ENCODE results near the gene ARID1A. TPM values are rescaled to one million over a fixed set of nuclear protein-coding genes. Genes with fewer than 3 reads are reported as not detected.
A peak's percentile ranks its signal among the peaks of the same experiment; 100 is the strongest.
"Not testable (repeated sequence)": the region's sequence is repeated elsewhere in the genome, so short reads cannot be mapped to it uniquely, and the experiment has no call there.

Gene ARID1A
- total RNA-seq, 1 experiment from 2014 or later, result 120 TPM

DNA sequence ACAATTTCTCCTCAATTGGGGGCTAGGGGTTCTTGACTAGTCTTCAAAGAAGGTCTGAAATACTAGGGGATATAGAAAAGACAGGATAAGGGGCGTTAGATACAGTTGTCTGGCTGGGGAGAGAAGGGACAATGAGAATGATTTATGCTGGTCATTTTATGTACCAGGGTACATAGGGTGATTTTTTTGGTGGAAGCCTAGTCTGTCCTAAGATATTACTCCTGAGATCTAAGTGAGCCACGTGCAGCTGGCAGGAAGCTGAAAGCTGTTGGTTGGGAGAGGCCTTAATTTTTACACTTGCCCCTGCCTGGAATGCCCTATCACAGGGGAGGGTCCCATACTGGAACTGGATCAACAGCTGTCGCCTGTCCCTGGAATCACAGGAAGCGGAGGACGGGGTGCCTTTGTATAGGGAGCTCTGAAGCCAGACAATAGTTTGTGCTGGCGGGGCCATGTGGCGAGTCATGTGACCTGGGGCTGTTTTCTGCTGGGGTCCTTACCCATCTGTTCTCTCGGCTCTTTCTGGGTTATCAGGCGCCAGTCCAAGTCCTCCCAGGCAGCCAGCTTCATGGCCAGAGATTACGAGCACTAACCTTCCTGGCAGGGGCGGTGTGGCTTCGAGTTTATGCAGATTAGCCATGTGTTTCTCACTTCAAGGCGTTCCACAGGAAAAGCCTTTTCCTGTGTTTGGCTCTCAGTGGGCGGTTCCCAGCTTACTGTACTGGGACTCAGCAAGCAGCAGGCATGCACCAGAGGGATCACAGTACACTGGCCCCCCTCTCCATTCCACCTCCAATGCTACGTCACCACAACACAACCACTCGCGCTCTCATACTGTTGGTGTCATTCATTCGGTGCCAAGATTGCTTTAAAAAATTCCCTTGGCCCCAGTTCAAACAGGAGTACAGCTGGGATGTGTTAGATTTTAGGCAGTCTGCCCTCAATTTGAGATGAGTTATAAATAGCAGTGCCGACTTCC lies 27.5 kb downstream of the ARID1A start:
- POLR2A ChIA-PET (ENCODE audit: low non-redundant PET), result interaction anchor here (1.2 kb wide), 1 partner anchor 22 kb away, joined by 5 read pairs; no protein-coding TSS in a partner anchor
- BruUV-seq (replicated peaks), result TSS peak; percentile 75

DNA sequence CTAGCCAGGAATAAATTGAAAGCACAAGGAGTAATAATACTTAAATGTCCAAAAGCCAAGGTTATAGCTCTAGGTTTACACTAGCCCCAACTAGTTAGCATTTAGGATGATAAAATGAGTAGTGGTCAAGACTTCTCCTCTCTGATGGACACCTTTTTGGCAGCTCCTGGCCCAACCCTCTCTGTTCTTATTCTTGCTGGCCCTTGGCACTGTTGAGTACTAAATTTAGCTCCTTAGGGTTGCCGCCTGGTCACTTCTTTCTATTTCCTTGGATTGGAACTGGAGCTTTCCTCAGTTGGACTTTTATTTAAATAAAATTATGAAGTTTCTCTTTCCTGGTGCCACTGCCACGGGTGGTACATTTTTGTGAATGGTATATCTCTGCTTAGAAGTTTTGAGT lies 28.3 kb downstream of the ARID1A start:
- no TSS peak for BruUV-seq (replicated peaks)

More for the DNA sequence above, 27.5 kb downstream of the ARID1A start:
- H3K36me3 ChIP-seq (ENCODE audit: insufficient read depth, low read length, poor library complexity, severe bottlenecking), result no peaks in the 10 kb centered on the region
- CTCF ChIA-PET, result interaction anchor here (0.5 to 1.1 kb wide), 2 partner anchors 66 to 141 kb away, joined by 4 to 7 read pairs; no protein-coding TSS in a partner anchor
- intact Hi-C loops (cut with micrococcal nuclease; ENCODE audit: unreplicated experiment), result loop anchor here (1.0 kb wide), 1 partner anchor 30 kb away; no protein-coding TSS in a partner anchor
- H3K9me3 ChIP-seq (ENCODE audit: low read depth, low read length, poor library complexity, severe bottlenecking), result no peaks in the 10 kb centered on the region
- TF ChIP-seq, protein P1, sequence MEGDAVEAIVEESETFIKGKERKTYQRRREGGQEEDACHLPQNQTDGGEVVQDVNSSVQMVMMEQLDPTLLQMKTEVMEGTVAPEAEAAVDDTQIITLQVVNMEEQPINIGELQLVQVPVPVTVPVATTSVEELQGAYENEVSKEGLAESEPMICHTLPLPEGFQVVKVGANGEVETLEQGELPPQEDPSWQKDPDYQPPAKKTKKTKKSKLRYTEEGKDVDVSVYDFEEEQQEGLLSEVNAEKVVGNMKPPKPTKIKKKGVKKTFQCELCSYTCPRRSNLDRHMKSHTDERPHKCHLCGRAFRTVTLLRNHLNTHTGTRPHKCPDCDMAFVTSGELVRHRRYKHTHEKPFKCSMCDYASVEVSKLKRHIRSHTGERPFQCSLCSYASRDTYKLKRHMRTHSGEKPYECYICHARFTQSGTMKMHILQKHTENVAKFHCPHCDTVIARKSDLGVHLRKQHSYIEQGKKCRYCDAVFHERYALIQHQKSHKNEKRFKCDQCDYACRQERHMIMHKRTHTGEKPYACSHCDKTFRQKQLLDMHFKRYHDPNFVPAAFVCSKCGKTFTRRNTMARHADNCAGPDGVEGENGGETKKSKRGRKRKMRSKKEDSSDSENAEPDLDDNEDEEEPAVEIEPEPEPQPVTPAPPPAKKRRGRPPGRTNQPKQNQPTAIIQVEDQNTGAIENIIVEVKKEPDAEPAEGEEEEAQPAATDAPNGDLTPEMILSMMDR (conservative IDR thresholded peaks at IDR 0.05; ENCODE audit: low read depth, low read length), result no peak
- TF ChIP-seq EZH2 (IDR thresholded peaks at IDR 0.05; ENCODE audit: borderline replicate concordance, low read depth, low read length, poor library complexity, severe bottlenecking), result no peak
- H3K27ac ChIP-seq (ENCODE audit: low read depth, low read length, poor library complexity, severe bottlenecking), result peak overlapping the region; percentile 70
- peak overlapping the region; percentile 16 for H3K4me3 ChIP-seq (ENCODE audit: low read depth, low read length, poor library complexity, severe bottlenecking)
- DNase-seq (ENCODE audit: low spot score), result peak; percentile 99
- H3K27me3 ChIP-seq (replicated peaks; ENCODE audit: insufficient read depth, low read depth, low read length, poor library complexity), result no peaks in the 10 kb centered on the region
- H3K4me1 ChIP-seq (ENCODE audit: insufficient read depth, low read length, poor library complexity, severe bottlenecking), result peaks cover 45% of the 10 kb centered on the region

DNA sequence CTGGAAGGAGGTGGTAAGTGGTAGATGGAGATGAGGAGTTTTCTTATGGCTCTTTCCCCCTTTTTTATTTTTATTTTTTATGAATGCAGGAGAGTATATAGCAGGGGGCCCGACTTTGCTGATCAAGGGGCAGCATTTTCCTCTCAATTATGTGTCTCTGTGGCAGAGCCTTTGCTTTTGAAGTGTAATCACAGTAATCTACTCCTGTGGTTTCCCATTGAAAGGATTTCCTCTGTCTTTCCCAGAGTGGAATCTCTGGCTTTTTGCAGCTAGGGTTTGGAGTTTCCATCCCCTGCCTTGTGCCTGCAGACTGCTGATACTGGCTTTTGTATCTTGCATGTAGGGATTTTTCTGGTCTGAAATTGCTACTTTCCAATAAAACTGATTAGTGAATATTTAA lies 29.1 kb downstream of the ARID1A start:
- peaks cover 45% of the 10 kb centered on the region for H3K4me1 ChIP-seq (ENCODE audit: insufficient read depth, low read length, poor library complexity, severe bottlenecking)
- H3K27ac ChIP-seq (ENCODE audit: low read depth, low read length, poor library complexity, severe bottlenecking), result no peak overlapping the region
- no peak for TF ChIP-seq EZH2 (IDR thresholded peaks at IDR 0.05; ENCODE audit: borderline replicate concordance, low read depth, low read length, poor library complexity, severe bottlenecking)
- TF ChIP-seq, protein P1 (conservative IDR thresholded peaks at IDR 0.05; ENCODE audit: low read depth, low read length), result no peak
- ChIA-PET POLR2A (ENCODE audit: low non-redundant PET) (no interaction called here), CTCF (no interaction called here)
- no TSS peak for BruUV-seq (replicated peaks)
- H3K27me3 ChIP-seq (replicated peaks; ENCODE audit: insufficient read depth, low read depth, low read length, poor library complexity), result no peaks in the 10 kb centered on the region
- H3K36me3 ChIP-seq (ENCODE audit: insufficient read depth, low read length, poor library complexity, severe bottlenecking), result peaks cover 9% of the 10 kb centered on the region
- no peaks in the 10 kb centered on the region for H3K9me3 ChIP-seq (ENCODE audit: low read depth, low read length, poor library complexity, severe bottlenecking)
- peak; percentile 26 for DNase-seq (ENCODE audit: low spot score)
- no peak overlapping the region for H3K4me3 ChIP-seq (ENCODE audit: low read depth, low read length, poor library complexity, severe bottlenecking)
- intact Hi-C loops (cut with micrococcal nuclease; ENCODE audit: unreplicated experiment), result no loop called here

More for the DNA sequence above, 28.3 kb downstream of the ARID1A start:
- intact Hi-C loops (cut with micrococcal nuclease; ENCODE audit: unreplicated experiment), result no loop called here
- Histone ChIP-seq H3K27me3 (replicated peaks; ENCODE audit: insufficient read depth, low read depth, low read length, poor library complexity) (no peaks in the 10 kb centered on the region), H3K27ac (ENCODE audit: low read depth, low read length, poor library complexity, severe bottlenecking) (peak overlapping the region; percentile 70), H3K36me3 (ENCODE audit: insufficient read depth, low read length, poor library complexity, severe bottlenecking) (peaks cover under 1% of the 10 kb centered on the region), H3K9me3 (ENCODE audit: low read depth, low read length, poor library complexity, severe bottlenecking) (no peaks in the 10 kb centered on the region), H3K4me1 (ENCODE audit: insufficient read depth, low read length, poor library complexity, severe bottlenecking) (peaks cover 45% of the 10 kb centered on the region), H3K4me3 (ENCODE audit: low read depth, low read length, poor library complexity, severe bottlenecking) (peak overlapping the region; percentile 16)
- CTCF ChIA-PET, result interaction anchor here (0.5 kb wide), 1 partner anchor 140 kb away, joined by 7 read pairs; no protein-coding TSS in a partner anchor
- POLR2A ChIA-PET (ENCODE audit: low non-redundant PET), result interaction anchor here (1.2 kb wide), 1 partner anchor 22 kb away, joined by 5 read pairs; no protein-coding TSS in a partner anchor
- TF ChIP-seq EZH2 (IDR thresholded peaks at IDR 0.05; ENCODE audit: borderline replicate concordance, low read depth, low read length, poor library complexity, severe bottlenecking), result no peak
- TF ChIP-seq, protein P1 (conservative IDR thresholded peaks at IDR 0.05; ENCODE audit: low read depth, low read length), result no peak
- no peak for DNase-seq (ENCODE audit: low spot score)

DNA sequence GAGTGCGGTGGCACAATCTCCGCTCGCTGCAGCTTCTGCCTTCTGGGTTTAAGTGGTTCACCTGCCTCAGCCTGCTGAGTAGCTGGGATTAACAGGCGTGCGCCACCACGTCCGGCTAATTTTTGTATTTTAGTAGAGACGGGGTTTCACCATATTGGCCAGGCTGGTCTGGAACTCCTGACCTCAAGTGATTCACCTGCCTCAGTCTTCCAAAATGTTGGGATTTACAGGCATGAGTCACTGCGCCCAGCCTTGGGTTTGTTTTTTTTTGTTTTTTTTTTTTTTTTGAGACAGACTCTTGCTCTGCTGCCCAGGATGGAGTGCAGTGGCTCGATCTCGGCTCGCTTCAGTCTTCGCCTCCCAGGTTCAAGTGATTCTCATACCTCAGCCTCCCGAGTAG lies 30.1 kb downstream of the ARID1A start:
- POLR2A ChIA-PET (ENCODE audit: low non-redundant PET); H3K4me3 ChIP-seq (ENCODE audit: low read depth, low read length, poor library complexity, severe bottlenecking); CTCF ChIA-PET; H3K9me3 ChIP-seq (ENCODE audit: low read depth, low read length, poor library complexity, severe bottlenecking); H3K27me3 ChIP-seq (replicated peaks; ENCODE audit: insufficient read depth, low read depth, low read length, poor library complexity); H3K27ac ChIP-seq (ENCODE audit: low read depth, low read length, poor library complexity, severe bottlenecking); BruUV-seq (replicated peaks); intact Hi-C loops (cut with micrococcal nuclease; ENCODE audit: unreplicated experiment); DNase-seq (ENCODE audit: low spot score): not testable (repeated sequence)
- Histone ChIP-seq H3K36me3 (ENCODE audit: insufficient read depth, low read length, poor library complexity, severe bottlenecking) (peaks cover 19% of the 10 kb centered on the region), H3K4me1 (ENCODE audit: insufficient read depth, low read length, poor library complexity, severe bottlenecking) (peaks cover 45% of the 10 kb centered on the region)

Data from A673 (cell line).